Fibroblast of skin of right biceps (primary cell): ENCODE data around the gene SYNJ1.

ENCODE experiments used
- DNase-seq: peaks from one replicate; pipeline ENCODE4 v3.0.0-alpha.2; 2013

SYNJ1 gene

DNA sequence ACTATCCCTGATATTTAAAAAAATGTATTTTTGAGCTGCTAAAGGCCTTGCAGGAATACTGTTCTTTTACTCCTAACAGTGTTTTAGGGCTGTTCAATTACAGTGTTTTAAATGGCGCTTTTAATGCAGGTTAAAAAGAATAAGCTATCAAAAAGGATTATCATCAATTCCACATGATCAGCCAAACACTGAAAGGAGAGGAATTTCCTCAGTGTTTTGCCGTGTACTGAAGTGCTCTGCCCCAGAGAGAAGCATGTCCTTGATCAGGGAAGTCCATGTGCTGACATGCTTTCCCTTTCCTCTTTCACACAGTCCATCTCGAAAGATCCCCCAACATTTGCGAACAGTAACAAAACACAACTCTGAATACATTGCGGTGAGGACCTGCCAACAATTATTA is 119.0 kb downstream of the SYNJ1 start:
- no peak for DNase-seq

DNA sequence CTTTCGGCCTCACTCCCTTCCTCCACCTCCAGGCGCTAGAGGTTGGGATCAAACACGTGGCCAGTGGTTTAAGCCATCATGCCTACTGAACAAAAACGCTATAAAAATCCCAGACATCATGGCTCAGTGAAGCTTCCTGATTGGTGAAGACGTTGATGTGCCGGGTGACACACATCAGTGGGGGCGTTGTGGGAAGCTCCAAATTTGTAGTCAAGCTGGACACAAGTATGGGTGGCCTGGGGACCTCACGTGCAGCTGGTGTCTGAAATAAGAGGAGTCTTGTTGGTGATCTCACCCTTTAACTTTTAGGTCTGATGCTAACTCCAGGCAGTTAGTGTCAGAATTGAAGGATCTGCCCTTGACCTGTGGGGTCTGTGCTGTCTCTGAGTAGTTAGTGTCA is 122.3 kb downstream of the SYNJ1 start:
- no peak for DNase-seq

DNA sequence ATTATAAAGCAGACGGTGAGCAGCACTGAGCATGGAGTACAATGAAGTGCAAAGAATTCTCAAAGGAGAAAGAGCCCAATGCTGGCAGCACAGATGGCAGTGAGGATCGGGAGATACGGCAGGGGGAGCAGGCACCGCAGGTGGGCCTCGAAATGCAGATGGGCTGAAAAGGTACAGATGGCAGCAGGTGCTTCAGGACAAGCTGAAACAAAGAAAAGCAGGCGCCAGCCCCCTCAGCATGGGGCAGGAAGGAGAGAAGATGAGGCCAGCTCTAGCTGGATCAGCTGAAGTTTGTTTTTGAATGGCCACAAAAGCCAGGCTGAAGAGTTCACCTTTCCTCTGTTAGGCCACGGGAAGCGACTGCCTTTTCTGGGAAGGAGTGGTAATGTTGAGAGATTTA is 123.3 kb downstream of the SYNJ1 start:
- no peak for DNase-seq

DNA sequence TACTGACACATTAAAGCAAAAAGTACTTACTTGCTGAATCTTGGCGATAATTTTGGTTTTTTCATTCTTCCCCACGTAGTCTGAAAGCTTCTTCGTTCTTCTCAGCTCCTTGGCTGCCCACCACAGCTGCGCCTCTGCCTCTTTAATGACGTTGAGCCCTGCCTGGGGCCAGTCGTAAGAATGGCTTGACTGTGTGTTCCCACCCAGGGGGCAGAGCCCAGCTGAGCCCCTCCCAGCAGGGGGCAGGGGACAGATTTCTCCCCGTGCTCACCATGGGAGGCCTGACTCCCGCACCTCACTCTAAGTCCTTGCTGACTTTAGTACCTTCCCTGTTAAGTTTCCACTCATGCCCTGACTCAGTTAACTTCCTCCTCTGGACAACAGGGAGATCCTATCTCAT is 124.7 kb downstream of the SYNJ1 start:
- no peak for DNase-seq

DNA sequence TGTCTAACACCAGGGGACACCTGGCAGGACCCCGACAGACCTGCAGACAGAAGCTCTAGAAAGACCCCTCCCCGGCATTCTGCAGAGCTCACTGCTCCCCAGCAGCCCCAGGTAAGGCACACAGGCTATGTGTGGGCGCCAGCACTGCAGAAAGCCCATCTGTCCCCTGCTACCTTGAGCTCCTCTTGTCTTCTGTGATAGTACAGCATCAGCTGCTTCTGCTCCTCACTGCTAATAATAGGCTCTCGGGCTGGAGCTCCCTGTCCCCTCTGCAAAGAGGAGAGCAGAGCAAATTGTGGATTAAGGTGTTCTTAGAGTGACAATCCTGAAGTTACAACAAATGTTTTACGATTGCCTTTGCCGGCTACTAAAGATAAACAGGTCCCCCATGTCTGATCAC is 125.7 kb downstream of the SYNJ1 start:
- no peak for DNase-seq

DNA sequence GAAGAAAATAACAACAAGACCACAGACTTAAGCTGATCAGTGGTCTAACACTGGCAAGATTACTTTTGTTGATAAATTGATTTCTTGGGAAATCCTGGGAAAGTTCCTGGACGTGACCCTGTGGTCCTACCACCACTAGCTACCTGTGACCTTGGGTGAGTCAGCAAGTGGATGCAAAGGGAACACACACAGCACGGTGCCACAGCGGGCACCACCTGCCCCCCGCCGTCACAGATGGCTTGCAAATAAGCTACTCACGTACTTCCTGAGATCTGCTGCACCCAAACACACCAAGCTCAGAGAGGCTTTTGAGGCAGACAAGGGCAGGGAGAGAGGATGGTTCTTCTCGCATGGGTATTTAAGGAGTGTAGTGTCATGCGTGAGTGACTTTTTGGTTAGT is 128.3 kb downstream of the SYNJ1 start:
- DNase-seq = no peak

DNA sequence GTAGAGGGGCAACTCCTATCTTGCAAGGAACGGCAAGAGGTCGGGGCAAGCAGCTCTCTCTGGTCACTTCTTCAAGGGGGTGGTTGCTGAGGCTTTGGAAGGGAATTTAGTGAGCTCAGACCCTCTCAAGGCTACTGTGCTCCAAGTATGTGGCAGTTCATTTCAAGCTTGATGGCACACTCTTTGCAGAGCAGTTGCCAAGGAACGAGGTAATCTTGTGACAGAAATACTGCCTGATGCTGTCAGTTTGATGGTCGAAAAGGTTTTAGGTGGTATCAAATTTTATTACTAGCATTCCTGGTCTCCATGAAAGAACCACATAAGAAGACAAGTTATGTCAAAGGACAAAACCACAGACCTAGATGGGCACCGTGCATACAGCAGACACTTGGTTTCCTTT is 128.7 kb downstream of the SYNJ1 start:
- no peak for DNase-seq

DNA sequence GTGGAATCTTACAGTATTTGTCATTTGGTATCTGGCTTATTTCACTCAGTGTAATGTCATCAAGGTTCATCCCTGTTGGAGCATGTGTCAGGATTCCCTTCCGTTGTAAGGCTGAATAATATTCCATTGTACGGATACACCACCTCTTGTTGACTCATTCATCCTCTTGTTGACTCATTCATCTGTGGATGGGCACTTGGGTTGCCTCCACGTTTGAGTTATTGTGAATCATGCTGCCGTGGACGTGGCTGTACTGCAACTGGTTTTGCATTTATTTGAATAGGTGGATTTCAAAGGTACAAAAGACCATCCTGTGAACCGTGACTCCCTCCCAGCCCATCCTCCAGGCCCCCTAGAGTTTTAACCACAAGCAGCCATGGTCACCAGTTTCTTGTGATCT is 130.6 kb downstream of the SYNJ1 start:
- DNase-seq = peak; percentile 91

DNA sequence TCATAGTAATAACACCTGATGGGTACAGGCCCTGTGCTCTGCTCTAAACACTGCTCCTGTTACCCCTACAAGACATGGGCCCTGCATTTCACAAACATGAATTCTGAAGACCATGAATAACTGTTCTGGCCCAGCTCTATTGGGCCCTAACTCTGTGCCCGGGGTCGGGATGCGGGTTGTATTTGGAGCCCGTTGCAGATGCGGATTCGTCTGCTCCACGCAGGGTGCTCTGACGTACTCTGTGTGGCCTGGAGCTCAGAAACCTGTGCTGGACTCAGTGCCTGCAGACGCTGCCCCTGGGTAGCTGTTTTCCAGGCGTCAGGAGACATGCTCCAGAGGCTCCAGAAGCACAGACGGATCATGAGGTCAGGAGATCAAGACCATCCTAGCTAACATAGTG is 132.4 kb downstream of the SYNJ1 start:
- no peak for DNase-seq

DNA sequence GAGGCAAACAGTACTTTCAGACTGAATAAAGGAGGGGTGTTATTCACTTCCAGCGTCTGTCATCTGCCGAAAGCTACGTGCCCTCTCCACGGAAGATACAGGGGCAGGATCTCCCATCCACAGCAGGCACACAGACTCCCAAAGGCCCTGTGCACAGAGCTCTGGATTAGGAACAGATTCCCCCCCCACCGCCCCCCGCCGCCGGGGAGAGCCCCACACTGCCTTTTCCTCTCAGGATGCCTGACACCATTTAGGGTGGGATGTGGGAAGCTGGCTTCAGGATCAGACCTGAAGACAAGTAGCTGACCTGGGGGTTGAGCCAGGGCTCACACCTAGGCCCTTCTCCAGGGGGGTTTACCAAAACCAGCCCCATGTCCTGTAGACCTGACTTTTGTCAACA is 134.1 kb downstream of the SYNJ1 start:
- no peak for DNase-seq

DNA sequence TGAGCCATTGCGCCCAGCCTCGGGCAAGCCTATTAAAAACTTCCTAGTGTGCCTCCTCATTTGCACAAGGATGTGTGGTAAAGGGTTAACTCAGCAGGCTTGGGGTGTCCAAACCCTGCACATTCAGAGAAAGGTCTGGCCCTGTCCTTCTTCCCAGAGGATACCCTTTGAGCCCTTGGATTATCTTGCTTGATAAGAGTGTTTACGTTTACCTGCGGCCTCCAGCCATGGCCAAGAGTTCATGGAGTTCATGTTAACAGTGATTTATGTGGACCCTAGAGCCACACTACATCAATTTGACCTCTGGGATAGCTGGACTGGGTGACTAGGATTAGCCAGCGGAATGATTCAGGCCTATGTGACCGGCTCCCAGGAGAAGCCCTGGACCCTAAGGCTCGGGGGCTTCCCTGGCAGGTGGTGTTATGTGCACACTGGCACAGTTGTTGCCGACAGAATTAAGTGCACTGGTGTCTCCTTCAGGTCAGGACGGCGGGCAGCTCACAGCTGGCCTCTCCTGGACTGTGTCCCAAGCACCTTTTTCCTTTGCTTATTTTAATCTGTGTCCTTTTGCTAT is 134.8 kb downstream of the SYNJ1 start:
- no peak for DNase-seq

DNA sequence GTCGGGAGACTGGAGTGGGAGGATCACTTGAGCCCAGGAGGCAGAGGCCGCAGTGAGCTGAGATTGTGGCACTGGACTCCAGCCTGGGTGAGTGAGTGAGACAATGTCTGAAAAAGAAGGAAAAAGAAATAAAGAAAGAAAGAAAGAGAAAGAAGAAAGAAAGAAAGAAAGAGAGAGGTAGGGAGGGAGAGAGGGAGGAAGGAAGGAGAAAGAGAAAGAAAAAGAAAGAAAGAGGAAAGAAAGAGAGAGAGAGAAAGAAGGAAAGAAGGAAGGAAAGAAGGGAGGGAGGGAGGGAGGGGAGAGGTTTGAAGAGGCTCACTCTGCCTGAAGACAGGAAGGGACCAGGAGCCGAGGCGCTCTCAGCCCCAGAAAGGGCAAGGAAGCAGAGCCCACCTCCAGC is 137.7 kb downstream of the SYNJ1 start:
- no peak for DNase-seq

DNA sequence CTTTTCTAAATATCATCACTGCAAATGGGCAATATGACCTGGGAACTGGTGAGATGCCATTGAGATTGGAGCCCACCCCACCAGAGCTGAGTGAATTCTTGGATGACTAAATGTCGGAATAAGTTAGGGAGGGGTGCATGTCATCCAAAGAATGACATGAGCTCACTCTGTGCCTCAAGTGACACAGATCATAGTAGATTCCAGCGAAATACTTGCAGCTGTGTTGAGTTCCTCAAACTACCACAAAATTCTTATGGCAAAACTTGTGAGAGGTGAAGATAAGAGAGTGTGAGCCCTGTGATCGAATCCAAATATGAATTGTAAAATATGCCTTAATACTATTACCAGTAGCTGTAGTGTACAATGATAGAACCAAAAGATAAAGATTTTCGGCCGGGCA is 140.2 kb downstream of the SYNJ1 start:
- DNase-seq = no peak

DNA sequence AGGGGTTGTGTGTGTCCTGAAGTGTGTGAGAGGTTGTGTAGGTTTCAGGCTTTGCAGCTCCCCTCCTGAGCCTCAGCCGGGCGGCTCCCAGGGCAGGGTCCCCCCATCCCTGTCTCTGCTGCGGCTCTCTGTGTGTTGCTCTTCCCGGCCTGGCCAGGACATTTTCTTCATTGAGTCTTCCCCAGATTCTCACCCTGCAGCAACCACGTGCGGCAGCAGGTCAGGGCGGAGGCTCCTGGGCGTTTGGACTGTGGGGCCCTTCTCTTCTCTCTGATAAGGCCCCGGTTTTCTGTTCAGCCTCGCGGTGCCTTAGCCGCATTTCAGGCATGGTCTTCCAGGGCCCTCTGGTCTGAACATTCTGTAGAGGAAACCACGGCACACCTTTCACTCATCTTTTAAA is 140.7 kb downstream of the SYNJ1 start:
- DNase-seq = no peak

DNA sequence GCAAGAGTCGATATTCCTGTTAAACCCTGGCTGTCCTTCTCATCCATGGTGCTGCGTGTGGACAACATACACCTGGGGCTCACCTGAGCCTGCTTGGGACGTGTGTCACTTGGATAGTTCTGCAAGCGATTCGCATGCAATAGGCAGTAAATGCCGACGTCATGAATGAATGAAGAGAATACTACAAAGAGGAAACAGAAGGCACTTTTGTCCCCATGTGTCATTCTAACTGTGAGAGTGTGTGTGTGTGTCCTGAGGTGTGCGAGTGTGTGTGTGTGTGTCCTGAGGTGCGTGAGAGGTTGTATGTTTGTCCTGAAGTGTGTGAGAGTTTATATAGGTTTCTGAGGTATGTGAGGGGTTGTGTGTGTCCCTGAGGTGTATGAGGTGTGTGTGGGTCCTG is 141.8 kb downstream of the SYNJ1 start:
- no peak for DNase-seq

DNA sequence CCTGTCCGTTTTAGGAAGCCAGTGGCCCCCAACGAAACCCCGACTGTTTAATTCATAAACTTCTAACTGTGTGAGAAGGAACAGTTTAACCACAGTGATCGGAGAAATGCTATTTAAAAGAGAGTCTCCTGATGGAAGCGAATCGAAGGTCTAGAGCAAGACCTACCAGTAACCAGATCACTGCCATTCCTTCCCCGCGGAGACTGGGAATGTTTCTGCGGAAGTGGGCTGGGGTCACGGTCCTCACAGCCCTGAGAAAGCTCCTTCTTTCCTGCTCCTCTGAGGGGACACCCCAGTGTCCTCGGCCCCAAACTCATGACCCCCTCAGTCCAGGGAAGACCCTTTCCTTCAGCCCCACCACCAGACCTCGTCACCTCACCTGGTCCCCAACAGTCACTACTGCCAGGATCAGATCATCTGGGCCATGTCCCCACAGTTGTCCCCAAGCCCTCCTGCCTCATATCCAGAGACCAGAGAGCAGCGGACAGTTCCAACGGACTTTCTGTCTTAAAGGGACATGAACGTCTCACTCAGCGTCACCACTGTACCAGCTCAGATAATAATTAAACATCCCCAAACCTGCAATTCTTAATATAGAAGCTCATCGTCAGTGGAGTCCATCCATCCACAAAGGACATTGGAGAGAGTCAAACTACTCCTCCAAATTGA is 142.6 kb downstream of the SYNJ1 start, which contains the start of gene TCP10L:
Gene TCP10L (minus strand): TSS at position 482 of the 669 bp plus-strand sequence. CDS start 1,219 bp downstream, outside the sequence.
- no peak for DNase-seq

DNA sequence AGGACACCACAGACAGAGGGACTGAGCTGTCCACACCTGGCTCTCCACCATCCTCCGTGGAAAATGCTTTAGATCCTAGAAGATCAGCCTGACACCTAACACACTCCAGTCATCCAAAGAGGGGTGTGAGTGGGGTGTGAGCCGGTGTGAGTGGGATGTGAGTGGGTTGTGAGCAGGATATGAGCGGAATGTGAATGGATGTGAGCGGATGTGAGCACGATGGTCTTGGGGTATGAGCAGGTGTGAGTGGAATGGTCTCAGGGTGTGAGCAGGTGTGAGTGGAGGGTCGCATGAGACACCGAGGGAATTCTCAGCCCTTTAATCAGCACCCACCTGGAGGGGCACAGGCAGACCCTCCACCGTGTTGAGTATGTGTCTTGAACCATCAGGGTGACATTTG is 143.3 kb downstream of the SYNJ1 start:
- DNase-seq = no peak

DNA sequence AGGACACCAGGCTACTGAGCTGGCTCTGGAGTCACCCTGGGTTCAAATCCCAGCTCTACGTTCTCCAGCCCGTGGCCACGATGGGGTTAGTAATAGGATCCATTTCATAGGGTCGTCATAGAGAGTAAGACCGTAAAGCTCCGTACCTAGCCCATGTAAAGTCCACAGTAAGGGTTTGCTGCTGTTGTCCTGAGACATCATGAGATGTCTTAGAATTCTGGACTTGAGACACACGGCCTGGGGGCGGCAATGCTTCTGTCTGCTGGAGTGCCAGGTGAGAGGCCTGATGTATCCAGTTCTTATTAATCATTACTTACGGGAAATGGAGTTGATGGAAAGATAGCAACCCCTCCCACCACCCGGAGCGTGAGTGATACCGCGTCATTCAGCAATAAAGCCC is 146.1 kb downstream of the SYNJ1 start:
- DNase-seq = no peak

DNA sequence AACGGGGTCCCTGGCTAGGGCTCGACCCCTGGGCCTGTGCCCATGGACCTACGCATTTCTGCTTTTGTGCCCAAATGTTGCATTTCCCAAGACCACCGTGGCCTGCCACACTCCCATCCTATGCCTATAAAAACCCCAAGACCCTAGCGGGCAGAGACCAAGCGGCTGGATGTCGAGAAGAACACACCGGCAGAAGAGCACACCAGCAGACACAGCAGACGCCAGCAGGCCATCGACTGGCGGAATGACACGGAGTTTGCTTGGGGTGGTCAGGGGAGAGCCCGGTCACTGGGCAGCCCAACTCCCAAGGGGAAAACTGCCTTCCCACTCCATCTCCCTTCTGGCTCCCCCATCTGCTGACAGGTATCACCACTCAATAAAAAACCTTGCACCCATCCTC is 146.9 kb downstream of the SYNJ1 start:
- no peak for DNase-seq
